Thyroid gland (tissue), 4 donors: ENCODE data around the gene EMID1. TPM values are rescaled to one million over a fixed set of nuclear protein-coding genes. Genes with fewer than 3 reads are reported as not detected.
A peak's percentile ranks its signal among the peaks of the same experiment; 100 is the strongest.

Experiments used
- DNase-seq, 2 donors: peaks; one replicate each; pipeline ENCODE4 v3.0.0-alpha.2; 2019
- H3K27ac ChIP-seq, 3 donors: fragments of 200-600 bp; sonication (generic); 1 replicate in 2 of 3; 2 replicates in 1 of 3; pipeline ENCODE4 v1.5.1; 2016 to 2019; ENCODE audit warnings: mild to moderate bottlenecking in 1 of 3, moderate library complexity in 1 of 3
- H3K27me3 ChIP-seq: fragments of 200-600 bp; sonication (generic); one replicate; pipeline ENCODE4 v1.5.1; 2019
- H3K36me3 ChIP-seq, 2 donors: fragments of 200-600 bp; sonication (generic); one replicate each; pipeline ENCODE4 v1.5.1; 2016 to 2019
- H3K4me1 ChIP-seq, 2 donors: fragments of 200-600 bp; sonication (generic); one replicate each; pipeline ENCODE4 v1.5.1; 2017 to 2019
- H3K4me3 ChIP-seq, 3 donors: fragments of 200-600 bp; sonication (generic); replicated peaks in 1 of 3; 1 replicate in 2 of 3; 2 replicates in 1 of 3; pipeline ENCODE4 v1.5.1; 2016; ENCODE audit warnings: mild to moderate bottlenecking in 1 of 3
- H3K9me3 ChIP-seq: fragments of 200-600 bp; sonication (generic); one replicate; pipeline ENCODE4 v1.5.1; 2017
- CTCF ChIP-seq, 6 experiments: fragments of 200-600 bp in 3 of 6; fragments of 450-650 bp in 3 of 6; sonication (generic) in 3 of 6; IDR thresholded peaks; one replicate each; pipeline ENCODE4 v1.5.1; 2016 to 2019; ENCODE audit warnings: antibody characterized with exemption in 6 of 6, mild to moderate bottlenecking in 2 of 6, inconsistent platforms in 1 of 6, moderate library complexity in 1 of 6
- POLR2A ChIP-seq, 2 donors: fragments of 450-650 bp; IDR thresholded peaks; one replicate each; pipeline ENCODE4 v1.6.1; 2017; ENCODE audit warnings: antibody characterized with exemption in 2 of 2, mild to moderate bottlenecking in 2 of 2, moderate library complexity in 1 of 2
- WGBS, 2 donors: methylation state at CpG; one replicate each; pipeline ENCODE4 v1.1.5; 2017; 5-methylcytosine and 5-hydroxymethylcytosine counted together
- intact Hi-C: fragments of 100-400 bp; cut with DNase I; formaldehyde crosslinking; loops from one replicate; pipeline ENCODE4 v1.15.1; 2023
- total RNA-seq, 4 donors: library from RNA; depleted of rRNA; stranded (reverse); fragments of >200 nt; gene quantifications; one replicate each; pipeline ENCODE4 v1.2.3, GENCODE V29; 2016

The EMID1 gene
- total RNA-seq, 4 donors from 2014 or later, result 14.0 to 55.9 (median 19.0) TPM

GRCh38 chr22:29225422-29226090, 19.9 kb downstream of the EMID1 start:
- TF ChIP-seq POLR2A (IDR thresholded peaks at IDR 0.05), result no peak
- no peak for TF ChIP-seq CTCF (IDR thresholded peaks at IDR 0.05)
- Histone ChIP-seq H3K4me3 (no peak overlapping the region), H3K27ac (peak overlapping the region in 2 of 3 donors; percentile 44), H3K9me3 (no peaks in the 10 kb centered on the region), H3K36me3 (no peaks in the 10 kb centered on the region), H3K4me1 (peaks cover 0 to 16% of the 10 kb centered on the region in 2 donors), H3K27me3 (no peaks in the 10 kb centered on the region)
- peak in 1 of 2 donors; percentile 35 for DNase-seq
- 56 to 78% methylated on average over 6 to 16 of the region's 16 CpGs for WGBS, 2 donors
- intact Hi-C loops, result no loop called here

GRCh38 chr22:29226351-29226981, 20.8 kb downstream of the EMID1 start:
- Histone ChIP-seq H3K27ac (peak overlapping the region in 2 of 3 donors; percentile 44), H3K36me3 (no peaks in the 10 kb centered on the region), H3K9me3 (no peaks in the 10 kb centered on the region), H3K27me3 (no peaks in the 10 kb centered on the region), H3K4me3 (no peak overlapping the region), H3K4me1 (peaks cover 0 to 16% of the 10 kb centered on the region in 2 donors)
- no peak for DNase-seq
- WGBS, 2 donors, result 93 to 97% methylated on average over 5 to 11 of the region's 11 CpGs
- no peak for TF ChIP-seq POLR2A (IDR thresholded peaks at IDR 0.05)
- TF ChIP-seq CTCF (IDR thresholded peaks at IDR 0.05), result no peak
- intact Hi-C loops, result no loop called here

- no peak for DNase-seq
Observed at GRCh38 chr22:29230972-29231875, 25.5 kb downstream of the EMID1 start.

More at GRCh38 chr22:29230972-29231875, 25.5 kb downstream of the EMID1 start:
- Histone ChIP-seq H3K27me3 (no peaks in the 10 kb centered on the region), H3K4me1 (peaks cover 0 to 11% of the 10 kb centered on the region in 2 donors), H3K4me3 (no peak overlapping the region), H3K27ac (no peak overlapping the region), H3K9me3 (no peaks in the 10 kb centered on the region), H3K36me3 (no peaks in the 10 kb centered on the region)
- intact Hi-C loops, result no loop called here
- TF ChIP-seq POLR2A (IDR thresholded peaks at IDR 0.05) (no peak), CTCF (IDR thresholded peaks at IDR 0.05) (no peak)
- 80 to 87% methylated on average over 11 to 16 of the region's 19 CpGs for WGBS, 2 donors
